GM12878 (cell line): ENCODE measurements around the gene KCNS3. TPM values are rescaled to one million over a fixed set of nuclear protein-coding genes. Genes with fewer than 3 reads are reported as not detected.

Source experiments
- ATAC-seq: fragments of 200-7000 bp; cut with Tn5 transposase; 3 replicates; pipeline ENCODE4 v1.9.1; 2020; ENCODE audit warnings: mild to moderate bottlenecking, moderate library complexity
- BruUV-seq: library from RNA; stranded (reverse); fragments of 400-500 nt; replicated peaks from 2 replicates; lab custom pipeline; 2021; lab: Mats Ljungman, UMichigan
- CTCF ChIA-PET: fragments of 300-600 bp; sonication (Branson Sonifier 250); formaldehyde crosslinking; extraction: SDS; loops from one replicate; lab custom pipeline; 2021; ENCODE audit warnings: inconsistent platforms; lab: Yijun Ruan, JAX
- POLR2A ChIA-PET: fragments of 350-600 bp; formaldehyde crosslinking; extraction: SDS; loops from one replicate; lab custom pipeline; 2021; ENCODE audit warnings: inconsistent platforms; lab: Charles Lee
- RAD21 ChIA-PET: fragments of 300-600 bp; sonication (Branson Sonifier 250); formaldehyde crosslinking; loops from one replicate; lab custom pipeline; 2023; ENCODE audit warnings: antibody characterized with exemption; ENCODE audit not compliant: unreplicated experiment; lab: Charles Lee
- SMC1A ChIA-PET: fragments of 300-600 bp; sonication (Branson Sonifier 250); formaldehyde crosslinking; loops from one replicate; lab custom pipeline; 2023; ENCODE audit not compliant: unreplicated experiment, uncharacterized antibody; lab: Charles Lee
- DNase-seq: peaks from one replicate; pipeline ENCODE4 v3.0.0-alpha.2; 2011; ENCODE audit warnings: low read depth, low spot score
- FAIRE-seq: peaks from 3 replicates; lab custom pipeline; 2011; peaks lifted over from hg19 to GRCh38; lab: Jason Lieb, UNC
- H2AFZ ChIP-seq: 2 replicates; pipeline ENCODE4 v1.6.0; 2011; ENCODE audit warnings: low read depth, low read length, control low read depth; ENCODE audit not compliant: control insufficient read depth
- H3K27ac ChIP-seq: 2 replicates; pipeline ENCODE4 v1.5.1; 2011; ENCODE audit warnings: control low read depth; ENCODE audit not compliant: control insufficient read depth, insufficient read depth
- H3K27me3 ChIP-seq, 2 experiments: replicated peaks in 1 of 2; 2 replicates each; pipeline versions ENCODE4 v1.6.0 to v1.6.1; 2011; ENCODE audit warnings: low read length in 1 of 2; ENCODE audit not compliant: control insufficient read depth in 2 of 2, insufficient read depth in 2 of 2
- H3K36me3 ChIP-seq, 2 experiments: 2 replicates each; pipeline ENCODE4 v1.5.1; 2011; ENCODE audit warnings: low read length in 1 of 2; ENCODE audit not compliant: control insufficient read depth in 2 of 2, insufficient read depth in 2 of 2
- H3K4me1 ChIP-seq: 2 replicates; pipeline ENCODE4 v1.6.1; 2011; ENCODE audit warnings: mild to moderate bottlenecking, low read length, moderate library complexity, mixed read lengths; ENCODE audit not compliant: control insufficient read depth, insufficient read depth
- H3K4me2 ChIP-seq: 2 replicates; pipeline ENCODE4 v1.6.0; 2011; ENCODE audit warnings: control low read depth; ENCODE audit not compliant: control insufficient read depth, insufficient read depth
- H3K4me3 ChIP-seq: fragments of 200-600 bp; sonication (generic); 2 replicates; pipeline ENCODE4 v1.5.1; 2016
- H3K79me2 ChIP-seq: 2 replicates; pipeline ENCODE4 v1.6.0; 2011; ENCODE audit warnings: low read length; ENCODE audit not compliant: control insufficient read depth, insufficient read depth
- H3K9ac ChIP-seq: 2 replicates; pipeline ENCODE4 v1.8.0; 2011; ENCODE audit warnings: low read length, control low read depth, mixed read lengths; ENCODE audit not compliant: control insufficient read depth, insufficient read depth
- H3K9me3 ChIP-seq: replicated peaks from 3 replicates; pipeline ENCODE4 v1.5.1; 2011; ENCODE audit warnings: mild to moderate bottlenecking, low read length; ENCODE audit not compliant: control insufficient read depth, insufficient read depth
- H4K20me1 ChIP-seq: 2 replicates; pipeline ENCODE4 v1.6.0; 2011; ENCODE audit not compliant: control insufficient read depth, insufficient read depth
- BHLHE40 ChIP-seq, 2 experiments: fragments of 450-650 bp in 1 of 2; IDR thresholded peaks; 2 replicates each; pipeline ENCODE4 v1.6.1; 2011 to 2017; ENCODE audit warnings: low read depth in 2 of 2, borderline replicate concordance in 1 of 2, improper control_type of control experiment in 1 of 2, low read length in 1 of 2, mild to moderate bottlenecking in 1 of 2
- EED ChIP-seq: sonication (generic); IDR thresholded peaks from 2 replicates; pipeline ENCODE4 v1.6.1; 2016; ENCODE audit warnings: antibody characterized with exemption, low read depth
- LARP7 ChIP-seq: fragments of 450-650 bp; IDR thresholded peaks from 2 replicates; pipeline ENCODE4 v1.6.1; 2017; ENCODE audit warnings: mild to moderate bottlenecking
- SREBF1 ChIP-seq: IDR thresholded peaks from 2 replicates; pipeline ENCODE4 v1.6.1; 2012; ENCODE audit warnings: mild to moderate bottlenecking, low read length
- WGBS: methylation state at CpG from one replicate; pipeline ENCODE4 v1.1.6; 2016; ENCODE audit warnings: low lambda C conversion rate; ENCODE audit not compliant: insufficient replicate concordance, insufficient coverage; ENCODE audit errors: missing lambda C conversion rate; 5-methylcytosine and 5-hydroxymethylcytosine counted together
- in situ Hi-C: fragments of 300-500 bp; cut with MboI; formaldehyde crosslinking; loops from 9 replicates; pipeline ENCODE4 v1.14.3; 2018; ENCODE audit warnings: mixed read lengths
- intact Hi-C: fragments of 100-400 bp; cut with micrococcal nuclease; formaldehyde crosslinking; loops from one replicate; pipeline ENCODE4 v1.14.2; 2022; ENCODE audit not compliant: unreplicated experiment
- polyA plus RNA-seq, 11 experiments: library from polyadenylated mRNA; depleted of rRNA in 4 of 11; unstranded in 6 of 11; stranded (reverse) in 5 of 11; fragments of >200 nt; fragmentation: Nextera tagmentation in 4 of 11; fragmentation: Illumina TruSeq in 1 of 11; extraction: Ambion mirVana in 4 of 11; extraction: Trizol in 1 of 11; gene quantifications; 1 replicate in 1 of 11; 2 replicates in 10 of 11; pipeline versions ENCODE4 v1.2.1 to v1.2.3, GENCODE V29; 2011 to 2016; ENCODE audit warnings: inconsistent platforms in 2 of 11, missing spikeins in 2 of 11, low read depth in 1 of 11
- total RNA-seq, 4 experiments: library from RNA; depleted of rRNA in 3 of 4; stranded (reverse); fragments of >200 nt in 3 of 4; fragmentation: Illumina TruSeq in 1 of 4; extraction: Trizol in 1 of 4; gene quantifications; 2 replicates each; pipeline versions ENCODE4 v1.2.1 to v1.2.3, GENCODE V29; 2013 to 2021
- TF ChIP-seq, protein P1 (sequence below): IDR thresholded peaks from 2 replicates; pipeline ENCODE4 v1.6.1; 2012; ENCODE audit warnings: improper control_type of control experiment, low read depth, low read length; ENCODE audit not compliant: insufficient replicate concordance
- TF ChIP-seq, protein P2 (sequence below): fragments of 450-650 bp; IDR thresholded peaks from 2 replicates; pipeline ENCODE4 v1.6.1; 2016; ENCODE audit warnings: mild to moderate bottlenecking

The KCNS3 gene
- total and polyA plus RNA-seq, 10 of the 15 experiments (the other 5 are each of a cell fraction or from before 2014, with no cell fraction given) = not detected

DNA sequence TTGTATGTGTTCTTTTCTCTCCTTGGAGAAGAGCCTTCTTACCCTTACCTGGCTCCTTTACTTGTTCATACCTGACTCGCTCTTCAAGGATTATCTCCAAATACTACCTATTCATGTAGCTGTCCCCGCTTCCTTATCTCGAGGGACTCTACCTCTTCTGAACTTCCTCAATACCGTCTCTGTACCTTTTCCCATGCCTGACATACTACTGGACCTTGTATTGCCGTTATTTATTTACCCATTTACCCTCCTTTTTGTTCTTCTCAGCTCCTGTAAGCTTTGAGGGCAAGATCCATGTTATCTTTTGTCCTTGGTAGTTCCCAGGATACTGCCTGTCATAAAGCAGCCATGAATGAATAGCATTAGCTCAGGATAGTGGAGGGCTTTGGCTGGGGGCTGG is 32.5 kb downstream of the KCNS3 start (continued):
- TF ChIP-seq, protein P1, sequence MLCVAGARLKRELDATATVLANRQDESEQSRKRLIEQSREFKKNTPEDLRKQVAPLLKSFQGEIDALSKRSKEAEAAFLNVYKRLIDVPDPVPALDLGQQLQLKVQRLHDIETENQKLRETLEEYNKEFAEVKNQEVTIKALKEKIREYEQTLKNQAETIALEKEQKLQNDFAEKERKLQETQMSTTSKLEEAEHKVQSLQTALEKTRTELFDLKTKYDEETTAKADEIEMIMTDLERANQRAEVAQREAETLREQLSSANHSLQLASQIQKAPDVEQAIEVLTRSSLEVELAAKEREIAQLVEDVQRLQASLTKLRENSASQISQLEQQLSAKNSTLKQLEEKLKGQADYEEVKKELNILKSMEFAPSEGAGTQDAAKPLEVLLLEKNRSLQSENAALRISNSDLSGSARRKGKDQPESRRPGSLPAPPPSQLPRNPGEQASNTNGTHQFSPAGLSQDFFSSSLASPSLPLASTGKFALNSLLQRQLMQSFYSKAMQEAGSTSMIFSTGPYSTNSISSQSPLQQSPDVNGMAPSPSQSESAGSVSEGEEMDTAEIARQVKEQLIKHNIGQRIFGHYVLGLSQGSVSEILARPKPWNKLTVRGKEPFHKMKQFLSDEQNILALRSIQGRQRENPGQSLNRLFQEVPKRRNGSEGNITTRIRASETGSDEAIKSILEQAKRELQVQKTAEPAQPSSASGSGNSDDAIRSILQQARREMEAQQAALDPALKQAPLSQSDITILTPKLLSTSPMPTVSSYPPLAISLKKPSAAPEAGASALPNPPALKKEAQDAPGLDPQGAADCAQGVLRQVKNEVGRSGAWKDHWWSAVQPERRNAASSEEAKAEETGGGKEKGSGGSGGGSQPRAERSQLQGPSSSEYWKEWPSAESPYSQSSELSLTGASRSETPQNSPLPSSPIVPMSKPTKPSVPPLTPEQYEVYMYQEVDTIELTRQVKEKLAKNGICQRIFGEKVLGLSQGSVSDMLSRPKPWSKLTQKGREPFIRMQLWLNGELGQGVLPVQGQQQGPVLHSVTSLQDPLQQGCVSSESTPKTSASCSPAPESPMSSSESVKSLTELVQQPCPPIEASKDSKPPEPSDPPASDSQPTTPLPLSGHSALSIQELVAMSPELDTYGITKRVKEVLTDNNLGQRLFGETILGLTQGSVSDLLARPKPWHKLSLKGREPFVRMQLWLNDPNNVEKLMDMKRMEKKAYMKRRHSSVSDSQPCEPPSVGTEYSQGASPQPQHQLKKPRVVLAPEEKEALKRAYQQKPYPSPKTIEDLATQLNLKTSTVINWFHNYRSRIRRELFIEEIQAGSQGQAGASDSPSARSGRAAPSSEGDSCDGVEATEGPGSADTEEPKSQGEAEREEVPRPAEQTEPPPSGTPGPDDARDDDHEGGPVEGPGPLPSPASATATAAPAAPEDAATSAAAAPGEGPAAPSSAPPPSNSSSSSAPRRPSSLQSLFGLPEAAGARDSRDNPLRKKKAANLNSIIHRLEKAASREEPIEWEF = no peak
- TF ChIP-seq SREBF1 (no peak), BHLHE40 (IDR thresholded peaks at IDR 0.05; ENCODE audit: borderline replicate concordance in 1 of 2, low read depth in 2 of 2, low read length in 1 of 2) (no peak), EED (no peak)

DNA sequence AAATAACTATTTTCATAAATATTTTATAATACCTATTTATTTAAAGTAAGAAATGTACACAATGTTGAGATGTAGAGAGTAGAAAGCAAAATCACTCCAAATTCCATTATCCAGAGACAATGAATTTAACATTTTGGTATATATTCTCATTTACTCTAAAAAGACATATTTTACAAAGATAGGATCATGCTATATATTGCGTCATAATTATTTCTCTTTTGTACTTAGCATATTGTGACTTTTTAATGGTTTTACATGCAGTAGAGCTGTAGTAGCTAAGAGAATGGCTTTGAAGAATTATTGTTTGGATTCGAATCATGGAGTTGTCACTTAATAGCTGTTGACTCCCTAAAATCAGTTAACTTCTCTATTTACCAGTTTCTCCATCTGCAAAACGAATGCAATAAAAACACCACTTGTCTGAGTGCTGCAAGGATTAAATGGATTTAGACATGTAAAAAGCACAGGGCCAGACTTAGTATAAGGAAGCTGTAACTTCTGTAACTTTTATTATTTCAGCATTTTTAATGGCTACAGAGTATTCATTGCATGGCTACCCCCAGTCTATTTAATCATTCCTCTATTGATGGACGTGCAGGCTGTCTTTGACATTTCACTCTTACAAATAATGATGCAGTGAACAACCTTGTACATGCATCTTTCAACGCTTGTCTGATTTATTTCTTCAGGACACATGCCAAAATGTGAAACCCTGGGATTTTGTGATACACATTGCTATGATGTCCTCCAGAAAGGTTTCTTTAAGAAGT is 33.2 kb downstream of the KCNS3 start:
- in situ Hi-C loops = no loop called here
- no peak overlapping the region for H3K9ac ChIP-seq

More for the DNA sequence above, 33.2 kb downstream of the KCNS3 start:
- no peak overlapping the region for H3K4me3 ChIP-seq
- no peaks in the 10 kb centered on the region for H3K79me2 ChIP-seq
- ATAC-seq (peak; percentile 50), DNase-seq (no peak), FAIRE-seq (no peak)
- ChIA-PET CTCF (interaction anchor here (1.4 kb wide), 1 partner anchor 238 kb away, joined by 3 read pairs; no protein-coding TSS in a partner anchor), RAD21 (no interaction called here), SMC1A (no interaction called here)
- no peaks in the 10 kb centered on the region for H3K9me3 ChIP-seq
- no peak overlapping the region for H3K27ac ChIP-seq
- WGBS = 0% methylated on average over 5 of the region's 5 CpGs
- H3K4me1 ChIP-seq = 0 out of 2 replicates have a peak, but pooled peaks cover 4% of the 10 kb centered on the region
- H3K4me2 ChIP-seq = no peak overlapping the region
- no peaks in the 10 kb centered on the region for H3K36me3 ChIP-seq
- intact Hi-C loops = no loop called here
- BruUV-seq = no TSS peak
- H2AFZ ChIP-seq = no peak overlapping the region
- TF ChIP-seq, protein P2, sequence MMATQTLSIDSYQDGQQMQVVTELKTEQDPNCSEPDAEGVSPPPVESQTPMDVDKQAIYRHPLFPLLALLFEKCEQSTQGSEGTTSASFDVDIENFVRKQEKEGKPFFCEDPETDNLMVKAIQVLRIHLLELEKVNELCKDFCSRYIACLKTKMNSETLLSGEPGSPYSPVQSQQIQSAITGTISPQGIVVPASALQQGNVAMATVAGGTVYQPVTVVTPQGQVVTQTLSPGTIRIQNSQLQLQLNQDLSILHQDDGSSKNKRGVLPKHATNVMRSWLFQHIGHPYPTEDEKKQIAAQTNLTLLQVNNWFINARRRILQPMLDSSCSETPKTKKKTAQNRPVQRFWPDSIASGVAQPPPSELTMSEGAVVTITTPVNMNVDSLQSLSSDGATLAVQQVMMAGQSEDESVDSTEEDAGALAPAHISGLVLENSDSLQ = peak; percentile 11; the same call in 1 of the 2 replicates
- no peak for TF ChIP-seq LARP7
- TF ChIP-seq, all 136 proteins: peak for 1
- POLR2A ChIA-PET = no interaction called here
- H4K20me1 ChIP-seq = no peaks in the 10 kb centered on the region
- no peaks in the 10 kb centered on the region for H3K27me3 ChIP-seq
